Large intestine (tissue), 3 donors: Measurements from ENCODE around the gene CCDC107. TPM values are rescaled to one million over a fixed set of nuclear protein-coding genes. Genes with fewer than 3 reads are reported as not detected.
"Not testable (repeated sequence)": the region's sequence is repeated elsewhere in the genome, so short reads cannot be mapped to it uniquely, and the experiment has no call there.

Experiments
- DNase-seq, 2 donors: peaks; one replicate each; pipeline versions ENCODE4 v3.0.0 to v3.0.0-alpha.2; 2013
- H3K27ac ChIP-seq: one replicate; pipeline ENCODE4 v1.5.1; 2013; ENCODE audit warnings: low read length
- H3K27me3 ChIP-seq: 2 replicates; pipeline ENCODE4 v1.6.1; 2013; ENCODE audit warnings: low read length; ENCODE audit not compliant: control insufficient read depth, insufficient read depth
- H3K36me3 ChIP-seq: 2 replicates; pipeline ENCODE4 v1.6.1; 2013; ENCODE audit warnings: low read length; ENCODE audit not compliant: control insufficient read depth, insufficient read depth
- H3K4me1 ChIP-seq: one replicate; pipeline ENCODE4 v1.6.1; 2013; ENCODE audit warnings: low read length; ENCODE audit not compliant: control insufficient read depth, insufficient read depth
- H3K4me3 ChIP-seq: one replicate; pipeline ENCODE4 v1.5.1; 2013; ENCODE audit warnings: low read length
- H3K9me3 ChIP-seq: one replicate; pipeline ENCODE4 v1.6.1; 2013; ENCODE audit warnings: mild to moderate bottlenecking, low read depth, low read length, moderate library complexity; ENCODE audit not compliant: control insufficient read depth
- WGBS: methylation state at CpG from one replicate; pipeline ENCODE4 v1.1.5; 2013; ENCODE audit warnings: low lambda C conversion rate; ENCODE audit not compliant: insufficient coverage; 5-methylcytosine and 5-hydroxymethylcytosine counted together
- polyA plus RNA-seq: library from polyadenylated mRNA; unstranded; fragments of 120-200 nt; gene quantifications from one replicate; pipeline ENCODE4 v1.2.1, GENCODE V29; 2013

CCDC107 gene
- polyA plus RNA-seq, 1 donor: 17.6 TPM

GRCh38 chr9:35636877-35637246 lies 21.2 kb upstream of the CCDC107 start:
- H3K27me3 ChIP-seq, H3K36me3 ChIP-seq, H3K4me1 ChIP-seq, DNase-seq, H3K27ac ChIP-seq, H3K9me3 ChIP-seq, H3K4me3 ChIP-seq: not testable (repeated sequence)
- WGBS: no CpG with 5 or more reads among the region's 6 CpGs

- H3K36me3 ChIP-seq, H3K27me3 ChIP-seq, H3K9me3 ChIP-seq, DNase-seq, H3K4me1 ChIP-seq, H3K4me3 ChIP-seq, H3K27ac ChIP-seq: not testable (repeated sequence)
- 100% methylated on average over 1 of the region's 9 CpGs for WGBS
These were observed 20.6 kb upstream of the CCDC107 start for GRCh38 chr9:35637427-35637955.

GRCh38 chr9:35638751-35639150 lies 19.3 kb upstream of the CCDC107 start:
- not testable (repeated sequence) for DNase-seq, H3K4me1 ChIP-seq, H3K27ac ChIP-seq, H3K27me3 ChIP-seq, H3K9me3 ChIP-seq, H3K4me3 ChIP-seq, H3K36me3 ChIP-seq
- no CpG with 5 or more reads among the region's 8 CpGs for WGBS

- H3K27ac ChIP-seq, H3K9me3 ChIP-seq, DNase-seq, H3K36me3 ChIP-seq, H3K4me1 ChIP-seq, H3K4me3 ChIP-seq, H3K27me3 ChIP-seq: not testable (repeated sequence)
- WGBS: 83% methylated on average over 1 of the region's 1 CpG
These were observed 18.9 kb upstream of the CCDC107 start for GRCh38 chr9:35639225-35639624.

GRCh38 chr9:35639631-35640030 lies 18.5 kb upstream of the CCDC107 start:
- Histone ChIP-seq H3K27ac (no peak overlapping the region), H3K9me3 (no peaks in the 10 kb centered on the region), H3K4me3 (no peak overlapping the region), H3K36me3 (no peaks in the 10 kb centered on the region), H3K4me1 (no peaks in the 10 kb centered on the region), H3K27me3 (no peaks in the 10 kb centered on the region)
- no CpG with 5 or more reads among the region's 1 CpG for WGBS
- DNase-seq: no peak

GRCh38 chr9:35640431-35640830 lies 17.7 kb upstream of the CCDC107 start:
- WGBS: 100% methylated on average over 3 of the region's 15 CpGs
- not testable (repeated sequence) for H3K9me3 ChIP-seq

GRCh38 chr9:35641478-35641877 lies 16.6 kb upstream of the CCDC107 start:
- WGBS: no CpG with 5 or more reads among the region's 3 CpGs
- not testable (repeated sequence) for H3K27me3 ChIP-seq, H3K27ac ChIP-seq, DNase-seq, H3K4me1 ChIP-seq, H3K36me3 ChIP-seq, H3K9me3 ChIP-seq, H3K4me3 ChIP-seq

More at GRCh38 chr9:35640431-35640830, 17.7 kb upstream of the CCDC107 start:
- not testable (repeated sequence) for H3K4me3 ChIP-seq, H3K27ac ChIP-seq, DNase-seq, H3K36me3 ChIP-seq, H3K27me3 ChIP-seq, H3K4me1 ChIP-seq

GRCh38 chr9:35643046-35643445 lies 15.0 kb upstream of the CCDC107 start:
- no peak for DNase-seq
- H3K36me3 ChIP-seq: no peaks in the 10 kb centered on the region
- WGBS: no CpG with 5 or more reads among the region's 12 CpGs
- H3K27ac ChIP-seq: no peak overlapping the region
- no peaks in the 10 kb centered on the region for H3K9me3 ChIP-seq
- peaks cover 4% of the 10 kb centered on the region for H3K4me1 ChIP-seq
- H3K4me3 ChIP-seq: no peak overlapping the region
- H3K27me3 ChIP-seq: no peaks in the 10 kb centered on the region

GRCh38 chr9:35645736-35646135 lies 12.4 kb upstream of the CCDC107 start:
- not testable (repeated sequence) for DNase-seq, H3K9me3 ChIP-seq, H3K36me3 ChIP-seq, H3K27me3 ChIP-seq, H3K4me1 ChIP-seq
- no CpG with 5 or more reads among the region's 10 CpGs for WGBS
- peak overlapping the region; percentile 73 for H3K4me3 ChIP-seq
- H3K27ac ChIP-seq: peak overlapping the region; percentile 96

- Histone ChIP-seq H3K27me3 (no peaks in the 10 kb centered on the region), H3K4me3 (peak overlapping the region; percentile 73), H3K4me1 (peaks cover 4% of the 10 kb centered on the region), H3K27ac (peak overlapping the region; percentile 96), H3K9me3 (no peaks in the 10 kb centered on the region), H3K36me3 (no peaks in the 10 kb centered on the region)
- peak; percentile 79 to 93 for DNase-seq
- WGBS: no CpG with 5 or more reads among the region's 11 CpGs
These were observed 11.9 kb upstream of the CCDC107 start for GRCh38 chr9:35646153-35646532.

- Histone ChIP-seq H3K9me3 (no peaks in the 10 kb centered on the region), H3K27me3 (no peaks in the 10 kb centered on the region), H3K4me1 (peaks cover 4% of the 10 kb centered on the region), H3K27ac (peak overlapping the region; percentile 96), H3K36me3 (no peaks in the 10 kb centered on the region), H3K4me3 (peak overlapping the region; percentile 73)
- no CpG with 5 or more reads among the region's 58 CpGs for WGBS
- peak; percentile 94 to 95 for DNase-seq
These were observed 11.4 kb upstream of the CCDC107 start for GRCh38 chr9:35646533-35647265.
